ENCODE results near the gene DAGLB.
A peak's percentile ranks its signal among the peaks of the same experiment; 100 is the strongest.
"Not testable (repeated sequence)": the region's sequence is repeated elsewhere in the genome, so short reads cannot be mapped to it uniquely, and the experiment has no call there.

The DAGLB gene

GRCh38 chr7:6460990-6461584 lies 13.3 kb upstream of the DAGLB start:
- DNase-seq = no peak

GRCh38 chr7:6460303-6460702 lies 12.5 kb upstream of the DAGLB start:
- DNase-seq = no peak

- DNase-seq = not testable (repeated sequence)
Observed at GRCh38 chr7:6458676-6459075, 10.9 kb upstream of the DAGLB start.

GRCh38 chr7:6453734-6454133 lies 6.0 kb upstream of the DAGLB start:
- DNase-seq = no peak

DNA sequence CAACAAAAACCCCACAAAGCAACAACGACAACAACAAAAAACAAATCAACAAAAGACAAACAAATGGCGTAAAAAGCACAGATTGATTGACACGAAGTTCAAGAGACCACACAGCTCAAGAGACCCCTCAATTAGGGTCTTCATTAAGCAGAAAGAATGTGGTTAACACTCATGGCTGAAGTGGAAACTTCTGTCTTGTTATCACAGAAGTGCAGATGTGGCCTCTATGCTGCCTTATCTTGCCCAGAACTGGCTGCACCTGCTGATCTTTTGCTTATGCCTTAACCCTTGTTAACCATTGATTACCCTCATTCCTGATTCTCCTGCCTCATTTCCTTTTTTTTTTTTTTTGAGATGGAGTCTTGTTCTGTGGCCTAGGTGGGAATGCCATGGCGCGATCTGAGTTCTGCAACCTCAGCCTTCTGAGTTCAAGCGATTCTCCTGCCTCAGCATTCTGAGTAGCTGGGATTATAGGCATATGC lies 3.5 kb upstream of the DAGLB start:
- no peak for DNase-seq

DNA sequence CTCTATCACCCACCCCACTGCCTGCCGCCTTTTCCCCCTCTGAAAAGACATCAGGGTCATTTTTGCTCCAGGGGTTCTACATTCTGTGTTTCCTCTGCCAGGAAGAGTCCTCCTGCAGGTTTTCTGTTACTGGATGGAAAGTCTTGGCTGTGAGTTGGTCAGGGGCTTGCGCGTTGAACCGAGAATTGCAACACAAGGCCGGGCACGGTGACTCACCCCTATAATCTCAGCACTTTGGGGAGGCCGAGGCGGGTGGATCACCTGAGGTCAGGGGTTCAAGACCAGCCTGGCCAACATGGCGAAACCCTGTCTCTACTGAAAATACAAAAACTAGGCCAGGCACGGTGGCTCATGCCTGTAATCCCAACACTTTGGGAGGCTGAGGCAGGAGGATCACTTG lies 2.8 kb upstream of the DAGLB start:
- not testable (repeated sequence) for DNase-seq

GRCh38 chr7:6449884-6450283 lies 2.1 kb upstream of the DAGLB start:
- not testable (repeated sequence) for DNase-seq

DNA sequence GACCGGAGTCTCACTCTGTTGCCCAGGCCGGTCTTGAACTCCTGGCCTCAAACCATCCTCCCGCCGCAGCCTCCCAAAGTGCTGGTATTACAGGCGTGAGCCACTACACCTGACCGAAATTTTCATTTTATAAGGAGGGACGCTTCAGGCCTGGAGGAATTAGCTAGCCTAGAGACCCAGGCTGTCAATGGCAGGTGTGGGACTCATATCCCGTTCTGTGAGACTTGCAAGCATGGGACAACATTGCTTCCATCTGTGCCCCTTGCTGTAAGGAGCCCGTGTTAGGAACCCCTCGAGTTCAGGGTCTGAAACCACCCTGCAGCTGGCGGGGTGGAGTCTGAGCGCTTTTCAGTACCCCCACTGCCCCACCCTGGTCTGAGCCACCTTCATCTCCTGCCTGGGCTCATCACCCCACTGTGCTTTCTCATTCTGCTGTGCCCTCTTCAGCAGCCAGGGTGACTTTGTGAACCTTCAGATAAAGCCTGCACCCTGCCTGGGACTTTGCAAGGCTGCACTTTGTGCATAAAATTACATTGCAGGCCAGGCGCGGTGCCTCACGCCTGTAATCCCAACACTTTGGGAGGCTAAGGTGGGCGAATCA lies 1.3 kb upstream of the DAGLB start:
- no peak for DNase-seq

GRCh38 chr7:6446838-6447580 lies 745 bp downstream of the DAGLB start:
- peak; percentile 66 to 75 for DNase-seq

DNA sequence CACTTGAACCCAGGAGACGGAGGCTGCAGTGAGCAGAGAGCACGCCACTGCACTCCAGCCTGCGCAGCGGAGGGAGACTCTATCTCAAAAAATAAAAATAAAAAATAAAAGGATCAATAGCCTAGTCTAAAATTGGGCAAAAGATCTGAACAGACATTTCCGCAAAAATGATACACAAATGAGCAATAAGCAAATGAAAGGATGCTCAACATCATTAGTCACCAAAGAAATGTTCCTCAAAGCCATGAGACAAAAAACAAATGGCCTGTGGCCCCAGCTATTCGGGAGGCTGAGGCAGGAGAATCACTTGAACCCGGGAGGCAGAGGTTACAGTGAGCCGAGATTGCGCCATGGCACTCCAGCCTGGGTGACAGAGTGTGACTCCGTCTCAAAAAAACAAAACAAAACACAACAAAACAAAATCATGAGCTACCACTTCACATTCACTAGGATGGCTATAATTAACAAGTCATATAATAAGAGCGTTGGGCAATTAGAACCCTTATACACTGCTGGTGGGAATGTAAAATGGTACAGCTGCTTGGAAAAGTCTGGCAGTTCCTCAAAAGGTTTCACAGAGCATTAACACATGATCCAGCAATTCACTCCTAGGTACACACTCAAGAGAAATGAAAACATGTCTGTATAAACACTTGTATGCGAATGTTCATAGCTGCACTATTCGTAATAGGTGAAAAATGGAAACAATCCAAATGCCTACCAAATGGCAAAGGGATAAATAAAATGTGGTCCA lies 3.1 kb downstream of the DAGLB start:
- peak in 1 of 2 experiments; percentile 14 for DNase-seq

DNA sequence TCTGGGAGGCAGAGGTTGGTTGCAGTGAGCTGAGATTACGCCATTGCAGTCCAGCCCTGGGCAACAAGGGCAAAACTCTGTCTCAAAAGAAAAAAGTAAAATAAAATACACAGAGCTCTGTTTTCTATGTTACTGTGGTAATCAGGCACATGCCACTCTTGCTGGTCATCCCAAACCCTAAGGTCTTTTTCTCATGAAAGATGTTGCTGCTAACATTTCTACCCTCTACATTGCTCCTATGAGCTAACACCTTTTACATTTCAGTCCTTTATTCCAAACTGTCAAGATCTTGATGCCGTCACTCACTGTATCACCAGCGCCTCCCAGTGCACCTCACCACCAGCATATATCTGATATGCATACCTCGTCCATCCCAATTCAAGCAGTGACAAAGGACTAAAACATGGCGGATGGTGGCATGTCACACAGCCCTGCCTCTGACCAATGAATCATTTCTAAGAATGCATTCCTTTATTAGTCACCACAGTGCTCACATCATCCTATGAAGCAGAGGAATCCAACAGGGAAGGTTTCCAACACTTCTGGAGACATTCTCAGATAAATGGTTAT lies 4.3 kb downstream of the DAGLB start:
- no peak for DNase-seq

DNA sequence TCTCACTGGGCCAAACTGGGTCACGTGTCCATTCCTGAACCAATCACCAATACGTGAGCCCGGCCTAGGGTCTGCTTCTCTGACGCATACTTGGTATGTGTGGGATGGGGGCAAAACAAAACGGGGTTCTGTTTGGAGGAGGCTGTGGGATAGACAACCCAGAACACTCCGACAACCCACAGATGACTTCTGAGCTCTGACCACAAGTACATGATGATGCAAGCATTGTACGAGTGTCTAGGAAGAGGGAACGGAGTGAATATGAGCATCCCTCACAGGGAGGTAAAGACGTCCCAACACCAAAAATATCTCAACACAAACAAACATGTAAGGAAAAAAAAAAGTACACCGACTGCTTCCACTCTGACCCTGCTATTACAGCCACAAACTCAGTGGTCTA lies 5.6 kb downstream of the DAGLB start:
- DNase-seq = no peak

DNA sequence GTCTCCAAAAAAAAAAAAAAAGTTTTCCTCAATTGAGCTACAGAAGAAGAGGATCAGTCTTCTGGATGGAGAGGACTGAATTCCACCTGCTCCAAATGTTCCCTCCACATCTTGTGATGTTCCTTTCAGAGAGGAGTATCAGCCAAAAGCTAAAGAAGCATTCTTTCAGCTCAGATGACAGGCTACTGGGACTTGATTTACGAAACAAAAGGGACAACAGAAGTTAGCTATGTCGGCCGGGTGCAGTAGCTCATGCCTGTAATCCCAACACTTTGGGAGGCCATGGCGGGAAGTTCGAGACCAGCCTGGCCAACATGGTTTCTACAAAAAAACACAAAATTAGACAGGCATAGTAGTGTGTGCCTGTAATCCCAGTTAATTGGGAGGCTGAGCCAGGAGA lies 7.4 kb downstream of the DAGLB start:
- DNase-seq = no peak

GRCh38 chr7:6438427-6438826 lies 9.3 kb downstream of the DAGLB start:
- no peak for DNase-seq

DNA sequence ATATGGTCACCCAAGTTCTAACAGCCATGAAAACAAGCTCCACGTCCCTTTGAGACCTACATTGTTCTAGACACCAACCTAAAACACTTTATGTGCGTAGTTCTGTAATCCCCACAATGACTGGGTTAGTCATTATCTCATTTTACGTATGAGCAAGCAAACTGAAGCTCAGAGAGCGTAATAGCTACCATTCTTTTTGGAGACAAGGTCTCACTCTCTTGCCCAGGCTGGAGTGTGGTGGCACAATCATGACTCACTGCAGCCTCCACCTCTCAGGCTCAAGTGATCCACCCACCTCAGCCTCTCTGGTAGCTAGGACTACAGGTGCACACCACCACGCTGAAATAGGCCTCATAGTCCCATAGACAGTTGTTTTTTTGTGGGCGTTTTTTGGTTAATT lies 10.5 kb downstream of the DAGLB start:
- DNase-seq = no peak

GRCh38 chr7:6436385-6436685 lies 11.4 kb downstream of the DAGLB start:
- no peak for DNase-seq

DNA sequence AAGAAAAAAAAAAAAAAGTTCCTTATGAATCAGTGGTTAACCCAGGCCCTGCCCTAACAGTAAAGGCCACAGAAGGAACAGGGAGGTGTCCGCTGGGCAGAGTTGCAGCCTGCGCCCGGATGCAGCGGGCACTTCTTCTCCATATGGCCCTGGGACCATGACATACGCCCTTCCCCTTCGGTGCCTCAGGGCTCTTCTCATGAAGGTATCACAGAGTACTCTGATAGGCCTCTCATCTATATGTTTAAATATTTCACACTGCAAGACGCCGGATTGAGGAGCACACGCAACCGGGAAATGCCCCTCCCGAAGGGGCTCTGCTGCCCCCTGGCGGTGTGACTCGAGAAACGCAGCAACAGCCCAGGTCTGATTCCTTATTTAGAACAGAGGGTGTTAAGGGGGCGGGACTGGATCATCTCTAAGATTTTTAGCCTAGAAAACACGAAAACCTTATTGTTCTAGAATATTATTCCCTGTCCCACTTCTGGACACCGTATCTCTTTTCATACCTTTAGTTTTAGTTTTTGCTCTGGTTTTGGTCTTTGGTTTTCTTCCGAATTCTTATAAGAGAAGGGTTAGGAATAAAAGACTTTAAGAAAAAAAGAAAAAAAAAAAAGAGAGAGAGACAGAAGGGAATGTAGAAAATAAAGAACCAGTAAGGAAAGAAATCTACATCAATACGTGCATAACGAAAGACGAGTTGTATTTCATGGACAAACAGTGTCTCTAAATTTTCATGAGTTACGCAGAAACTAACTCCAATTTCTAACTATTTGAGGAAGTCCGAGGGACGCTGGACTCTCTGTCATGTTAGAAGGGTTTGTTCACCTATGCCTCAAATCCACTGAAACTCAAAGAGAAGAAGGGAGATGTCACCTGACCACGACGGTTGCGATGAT lies 12.0 kb downstream of the DAGLB start:
- peak; percentile 52 to 64 for DNase-seq

DNA sequence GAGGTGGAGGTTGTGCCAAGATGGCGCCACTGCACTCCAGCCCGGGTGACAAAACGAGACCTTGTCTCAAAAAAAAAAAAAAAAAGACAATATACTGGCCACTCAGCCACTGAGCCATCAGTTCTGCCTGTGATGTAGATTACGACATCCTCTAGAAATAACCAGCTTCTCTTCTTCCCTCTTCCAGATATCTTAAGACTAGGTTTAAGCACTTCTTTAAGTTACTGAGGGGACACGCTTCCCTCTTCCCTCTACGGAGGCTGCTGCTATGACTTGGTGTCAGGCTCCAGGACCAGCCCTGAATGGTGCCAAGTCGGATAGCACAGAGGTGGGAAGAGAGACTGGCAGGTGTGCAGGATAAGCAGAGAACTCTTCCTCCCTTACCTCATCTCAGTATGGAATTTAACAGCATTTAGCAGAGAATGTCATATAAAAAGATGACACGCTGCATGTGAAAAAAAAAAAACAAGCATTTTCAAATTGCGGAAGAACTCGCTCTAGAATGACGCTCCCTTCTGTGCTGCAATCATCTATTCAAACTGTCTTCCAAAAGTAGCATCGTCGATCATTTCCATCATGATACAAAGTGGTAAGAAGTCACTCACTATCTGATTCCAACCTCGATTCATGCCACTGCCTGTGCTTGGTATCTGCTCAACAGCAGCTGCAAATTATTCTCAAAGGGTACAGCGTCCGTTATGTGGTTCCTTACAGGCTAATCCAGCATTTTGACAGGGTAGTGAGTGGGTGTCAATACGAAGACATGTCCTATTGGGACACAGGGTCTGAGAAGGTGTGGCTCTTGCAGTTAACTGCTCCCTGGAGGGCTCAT lies 13.8 kb downstream of the DAGLB start:
- no peak for DNase-seq

DNA sequence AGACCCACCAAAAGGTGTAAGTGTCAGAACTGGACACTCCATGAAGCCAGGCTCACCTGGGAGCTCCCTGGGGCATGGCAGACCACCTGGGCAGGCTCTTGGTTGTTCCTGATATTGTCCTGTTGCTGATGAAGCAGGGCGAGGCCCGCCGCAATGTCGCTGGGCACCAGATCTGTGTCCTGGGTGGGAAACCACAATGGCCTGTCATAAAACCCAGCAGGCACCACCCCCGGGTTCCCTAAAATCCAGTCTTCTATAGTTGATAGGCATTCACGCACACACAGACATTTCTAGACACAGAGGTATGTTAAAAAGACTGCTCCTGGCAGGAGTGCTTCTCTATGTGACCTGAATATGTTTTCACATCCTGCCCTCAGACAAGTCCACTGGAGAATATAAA lies 15.0 kb downstream of the DAGLB start:
- no peak for DNase-seq

DNA sequence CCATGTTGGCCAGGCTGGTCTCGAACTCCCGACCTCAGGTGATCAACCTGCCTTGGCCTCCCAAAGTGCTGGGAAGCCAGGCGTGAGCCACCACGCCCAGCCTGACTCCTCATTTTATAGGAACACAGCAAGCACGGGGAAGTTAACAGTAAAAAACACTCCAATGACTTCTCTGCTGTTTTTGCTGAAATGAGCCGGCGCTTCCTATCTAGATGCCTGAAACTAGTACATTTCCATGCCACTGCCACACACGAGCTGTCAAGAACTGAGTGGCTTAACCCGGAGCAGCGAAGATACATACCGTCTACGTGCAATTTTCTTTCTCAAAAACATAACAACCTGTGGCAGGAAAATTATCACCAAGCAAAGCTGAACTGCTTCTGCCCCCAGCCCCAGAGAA lies 16.8 kb downstream of the DAGLB start:
- DNase-seq = no peak

GRCh38 chr7:6430271-6430940 lies 17.3 kb downstream of the DAGLB start:
- no peak for DNase-seq
